ENCODE results near the gene GPATCH2. TPM values are rescaled to one million over a fixed set of nuclear protein-coding genes. Genes with fewer than 3 reads are reported as not detected.

The GPATCH2 gene
- total RNA-seq, 1 donor from 2014 or later, result 10.7 TPM

- no peak overlapping the region for H3K27ac Mint-ChIP-seq
- H3K4me1 Mint-ChIP-seq (ENCODE audit: low read depth), result no peaks in the 10 kb centered on the region
- H3K4me3 Mint-ChIP-seq (ENCODE audit: low read depth), result no peak overlapping the region
- no peaks in the 10 kb centered on the region for H3K36me3 Mint-ChIP-seq (ENCODE audit: low read depth)
- intact Hi-C loops (cut with micrococcal nuclease), result no loop called here
- H3K27me3 Mint-ChIP-seq (ENCODE audit: low read depth), result no peaks in the 10 kb centered on the region
- no peak for DNase-seq (ENCODE audit: low spot score)
- H3K9me3 Mint-ChIP-seq, result no peaks in the 10 kb centered on the region
These were observed 181.5 kb downstream of the GPATCH2 start for GRCh38 chr1:217449370-217449769.

GRCh38 chr1:217443845-217444244, 187.0 kb downstream of the GPATCH2 start:
- H3K36me3 Mint-ChIP-seq (ENCODE audit: low read depth), result no peaks in the 10 kb centered on the region
- H3K4me1 Mint-ChIP-seq (ENCODE audit: low read depth), result no peaks in the 10 kb centered on the region

DNA sequence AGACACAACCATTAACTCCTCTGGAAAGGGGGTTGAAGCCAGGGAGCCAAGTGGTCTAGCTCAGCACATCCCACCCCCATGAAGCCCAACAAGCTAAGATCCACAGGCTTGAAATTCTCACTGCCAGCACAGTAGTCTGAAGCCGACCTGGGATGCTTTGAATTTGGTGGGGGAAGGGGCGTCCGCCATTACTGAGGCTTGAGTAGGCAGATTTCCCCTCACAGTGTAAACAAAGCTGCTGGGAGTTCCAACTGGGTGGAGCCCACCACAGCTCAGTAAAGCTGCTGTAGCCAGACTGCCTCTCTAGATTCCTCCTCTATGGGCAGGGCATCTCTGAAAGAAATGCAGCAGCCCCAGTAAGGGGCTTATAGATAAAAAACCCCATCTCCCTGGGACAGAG, 193.5 kb downstream of the GPATCH2 start:
- DNase-seq (ENCODE audit: low spot score), result no peak
- Mint-ChIP-seq H3K27ac (no peak overlapping the region), H3K27me3 (ENCODE audit: low read depth) (no peaks in the 10 kb centered on the region), H3K4me3 (ENCODE audit: low read depth) (no peak overlapping the region), H3K4me1 (ENCODE audit: low read depth) (no peaks in the 10 kb centered on the region), H3K36me3 (ENCODE audit: low read depth) (no peaks in the 10 kb centered on the region), H3K9me3 (peaks cover 14% of the 10 kb centered on the region)
- intact Hi-C loops (cut with micrococcal nuclease), result no loop called here

More at GRCh38 chr1:217443845-217444244, 187.0 kb downstream of the GPATCH2 start:
- Mint-ChIP-seq H3K27ac (no peak overlapping the region), H3K9me3 (peaks cover 9% of the 10 kb centered on the region), H3K4me3 (ENCODE audit: low read depth) (no peak overlapping the region), H3K27me3 (ENCODE audit: low read depth) (no peaks in the 10 kb centered on the region)
- intact Hi-C loops (cut with micrococcal nuclease), result no loop called here
- no peak for DNase-seq (ENCODE audit: low spot score)

GRCh38 chr1:217435204-217435603, 195.7 kb downstream of the GPATCH2 start:
- Mint-ChIP-seq H3K27me3 (ENCODE audit: low read depth) (no peaks in the 10 kb centered on the region), H3K4me3 (ENCODE audit: low read depth) (no peak overlapping the region), H3K9me3 (peaks cover 14% of the 10 kb centered on the region), H3K36me3 (ENCODE audit: low read depth) (no peaks in the 10 kb centered on the region), H3K4me1 (ENCODE audit: low read depth) (peaks cover 4% of the 10 kb centered on the region), H3K27ac (no peak overlapping the region)
- DNase-seq (ENCODE audit: low spot score), result no peak
- intact Hi-C loops (cut with micrococcal nuclease), result no loop called here

GRCh38 chr1:217433664-217434063, 197.2 kb downstream of the GPATCH2 start:
- Mint-ChIP-seq H3K27me3 (ENCODE audit: low read depth) (no peaks in the 10 kb centered on the region), H3K4me1 (ENCODE audit: low read depth) (peaks cover 4% of the 10 kb centered on the region)

DNA sequence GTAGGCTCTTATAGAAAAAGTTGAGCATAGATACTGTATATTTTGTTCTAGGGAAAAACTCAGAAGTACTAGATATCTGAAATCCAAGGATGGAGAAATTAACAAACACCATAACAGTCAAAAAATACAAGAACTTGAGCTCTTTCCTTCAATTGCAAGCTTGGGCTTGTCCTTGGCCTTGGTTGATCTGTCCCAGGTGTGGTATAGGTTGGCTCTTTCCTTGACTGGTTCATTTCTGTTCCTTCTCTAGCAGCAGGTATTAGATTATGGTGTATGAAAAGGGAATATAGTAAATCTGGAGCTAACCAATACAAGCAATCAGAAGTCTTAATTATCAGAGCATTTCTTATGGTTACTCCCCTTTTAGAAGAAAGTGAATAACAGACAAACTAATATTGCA, 198.6 kb downstream of the GPATCH2 start:
- Mint-ChIP-seq H3K4me3 (ENCODE audit: low read depth) (no peak overlapping the region), H3K9me3 (no peaks in the 10 kb centered on the region), H3K27ac (no peak overlapping the region), H3K4me1 (ENCODE audit: low read depth) (peaks cover 4% of the 10 kb centered on the region), H3K36me3 (ENCODE audit: low read depth) (no peaks in the 10 kb centered on the region), H3K27me3 (ENCODE audit: low read depth) (no peaks in the 10 kb centered on the region)
- DNase-seq (ENCODE audit: low spot score), result no peak
- intact Hi-C loops (cut with micrococcal nuclease), result loop anchor here (5.0 kb wide), 1 partner anchor 315 kb away; no protein-coding TSS in a partner anchor

More at GRCh38 chr1:217433664-217434063, 197.2 kb downstream of the GPATCH2 start:
- DNase-seq (ENCODE audit: low spot score), result no peak
- intact Hi-C loops (cut with micrococcal nuclease), result loop anchor here (5.0 kb wide), 1 partner anchor 314 kb away; no protein-coding TSS in a partner anchor
- Mint-ChIP-seq H3K36me3 (ENCODE audit: low read depth) (no peaks in the 10 kb centered on the region), H3K4me3 (ENCODE audit: low read depth) (no peak overlapping the region), H3K27ac (no peak overlapping the region), H3K9me3 (peaks cover 4% of the 10 kb centered on the region)

- Mint-ChIP-seq H3K9me3 (no peaks in the 10 kb centered on the region), H3K36me3 (ENCODE audit: low read depth) (no peaks in the 10 kb centered on the region), H3K27ac (no peak overlapping the region), H3K4me1 (ENCODE audit: low read depth) (peaks cover 4% of the 10 kb centered on the region), H3K27me3 (ENCODE audit: low read depth) (no peaks in the 10 kb centered on the region), H3K4me3 (ENCODE audit: low read depth) (no peak overlapping the region)
- no peak for DNase-seq (ENCODE audit: low spot score)
- intact Hi-C loops (cut with micrococcal nuclease), result loop anchor here (5.0 kb wide), 1 partner anchor 316 kb away; no protein-coding TSS in a partner anchor
These were observed 199.5 kb downstream of the GPATCH2 start for GRCh38 chr1:217431395-217431794.

DNA sequence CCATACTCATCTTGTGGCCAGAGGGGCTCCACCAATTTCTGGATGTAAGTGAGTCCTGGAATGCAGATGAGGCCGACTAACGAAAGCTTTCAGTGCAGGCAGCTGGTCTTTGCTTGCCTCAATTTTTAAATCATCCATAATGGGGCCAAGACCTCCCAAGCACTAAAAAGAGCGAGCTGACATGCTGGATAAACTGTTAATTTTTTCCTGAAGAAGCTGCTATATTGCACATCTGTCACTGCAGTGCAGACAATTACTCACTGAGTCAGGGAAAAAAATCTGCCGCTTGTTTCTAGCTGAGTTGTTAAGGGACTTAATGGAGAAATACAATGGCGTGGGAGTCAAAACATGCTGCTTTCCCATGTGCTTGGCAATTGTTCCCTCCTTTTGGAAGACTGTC, 205.5 kb downstream of the GPATCH2 start:
- H3K36me3 Mint-ChIP-seq (ENCODE audit: low read depth), result no peaks in the 10 kb centered on the region
- intact Hi-C loops (cut with micrococcal nuclease), result no loop called here
- H3K27ac Mint-ChIP-seq, result no peak overlapping the region
- H3K4me3 Mint-ChIP-seq (ENCODE audit: low read depth), result no peak overlapping the region
- H3K9me3 Mint-ChIP-seq, result no peaks in the 10 kb centered on the region
- no peak for DNase-seq (ENCODE audit: low spot score)
- no peaks in the 10 kb centered on the region for H3K4me1 Mint-ChIP-seq (ENCODE audit: low read depth)
- no peaks in the 10 kb centered on the region for H3K27me3 Mint-ChIP-seq (ENCODE audit: low read depth)

GRCh38 chr1:217419194-217419551, 211.7 kb downstream of the GPATCH2 start:
- Mint-ChIP-seq H3K4me3 (ENCODE audit: low read depth) (no peak overlapping the region), H3K4me1 (ENCODE audit: low read depth) (no peaks in the 10 kb centered on the region), H3K27ac (no peak overlapping the region), H3K27me3 (ENCODE audit: low read depth) (no peaks in the 10 kb centered on the region), H3K9me3 (no peaks in the 10 kb centered on the region), H3K36me3 (ENCODE audit: low read depth) (no peaks in the 10 kb centered on the region)
- no peak for DNase-seq (ENCODE audit: low spot score)
- intact Hi-C loops (cut with micrococcal nuclease), result no loop called here

DNA sequence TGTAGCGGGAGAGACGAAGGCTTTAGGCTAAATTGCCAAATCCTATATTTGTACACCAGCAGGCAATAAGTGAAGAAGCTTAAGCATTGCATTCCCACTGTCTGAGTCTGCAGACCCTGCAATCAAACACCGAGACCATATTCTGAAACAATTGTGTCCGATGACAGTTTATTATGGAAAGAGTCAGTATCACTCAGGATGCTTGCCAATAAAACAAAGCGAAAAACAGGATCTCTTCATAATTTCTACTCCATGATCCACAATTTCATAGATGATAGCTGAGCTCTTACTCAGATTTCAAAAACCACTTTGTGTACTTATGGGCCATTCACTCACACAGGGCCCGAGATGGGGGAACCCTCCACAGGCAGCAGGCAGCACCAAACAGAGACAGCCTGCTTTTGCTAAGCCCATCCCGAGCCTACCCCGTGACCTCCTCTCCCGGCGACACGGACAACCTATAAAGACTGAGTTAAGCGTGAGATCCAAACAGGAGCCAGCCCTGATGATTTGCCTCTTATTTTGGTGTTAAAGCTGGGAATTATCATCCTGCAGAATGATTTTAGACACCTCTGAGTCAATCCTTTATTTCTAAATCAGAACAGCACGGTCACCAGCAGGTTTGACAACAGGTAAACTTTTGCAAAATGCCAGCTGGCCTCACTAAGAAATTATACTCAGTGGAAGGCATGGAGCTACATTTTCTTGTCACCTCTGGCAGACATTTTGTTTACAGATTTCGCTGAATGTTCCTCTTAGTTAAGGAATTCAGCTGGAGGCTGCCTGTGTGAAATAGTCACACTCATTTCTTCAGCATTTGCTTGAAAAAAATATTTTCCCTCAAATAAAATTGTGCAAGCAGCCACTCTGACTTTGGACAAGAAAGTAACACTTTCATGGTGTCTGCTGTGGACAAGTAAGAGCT, 212.4 kb downstream of the GPATCH2 start:
- no peak for DNase-seq (ENCODE audit: low spot score)
- H3K4me3 Mint-ChIP-seq (ENCODE audit: low read depth), result no peak overlapping the region
- intact Hi-C loops (cut with micrococcal nuclease), result no loop called here

GRCh38 chr1:217417363-217417762, 213.5 kb downstream of the GPATCH2 start:
- no peaks in the 10 kb centered on the region for H3K27me3 Mint-ChIP-seq (ENCODE audit: low read depth)
- no peak for DNase-seq (ENCODE audit: low spot score)
- no peak overlapping the region for H3K27ac Mint-ChIP-seq
- H3K4me1 Mint-ChIP-seq (ENCODE audit: low read depth), result no peaks in the 10 kb centered on the region
- H3K36me3 Mint-ChIP-seq (ENCODE audit: low read depth), result no peaks in the 10 kb centered on the region
- no peak overlapping the region for H3K4me3 Mint-ChIP-seq (ENCODE audit: low read depth)
- intact Hi-C loops (cut with micrococcal nuclease), result no loop called here
- no peaks in the 10 kb centered on the region for H3K9me3 Mint-ChIP-seq

More for the DNA sequence above, 212.4 kb downstream of the GPATCH2 start:
- Mint-ChIP-seq H3K9me3 (no peaks in the 10 kb centered on the region), H3K27ac (no peak overlapping the region), H3K36me3 (ENCODE audit: low read depth) (no peaks in the 10 kb centered on the region), H3K27me3 (ENCODE audit: low read depth) (no peaks in the 10 kb centered on the region), H3K4me1 (ENCODE audit: low read depth) (no peaks in the 10 kb centered on the region)

DNA sequence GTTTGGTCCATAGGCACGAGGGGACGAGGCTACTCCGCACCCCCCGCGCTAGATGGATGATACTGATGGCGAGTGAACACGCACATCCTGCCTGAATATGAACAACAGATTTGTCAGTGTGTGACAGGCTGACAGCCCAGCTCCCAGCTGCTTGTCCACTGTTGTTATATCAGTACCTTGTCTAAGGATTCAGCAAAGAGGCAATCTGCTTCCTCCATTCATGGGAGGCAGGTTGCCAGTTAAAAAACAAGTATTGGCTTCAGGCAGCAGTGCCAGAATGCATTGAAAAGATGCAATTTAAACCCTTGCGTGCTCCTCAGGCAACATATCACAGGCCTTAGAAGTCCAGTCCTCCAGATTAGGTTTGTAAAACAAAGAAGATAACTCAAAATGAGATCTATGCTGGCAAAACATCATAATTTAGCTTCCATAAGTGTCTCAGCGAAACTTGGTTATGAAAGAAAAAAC, 223.3 kb downstream of the GPATCH2 start:
- Mint-ChIP-seq H3K4me1 (ENCODE audit: low read depth) (no peaks in the 10 kb centered on the region), H3K27ac (no peak overlapping the region), H3K27me3 (ENCODE audit: low read depth) (no peaks in the 10 kb centered on the region), H3K36me3 (ENCODE audit: low read depth) (no peaks in the 10 kb centered on the region), H3K9me3 (no peaks in the 10 kb centered on the region), H3K4me3 (ENCODE audit: low read depth) (no peak overlapping the region)
- DNase-seq (ENCODE audit: low spot score), result no peak
- intact Hi-C loops (cut with micrococcal nuclease), result no loop called here

DNA sequence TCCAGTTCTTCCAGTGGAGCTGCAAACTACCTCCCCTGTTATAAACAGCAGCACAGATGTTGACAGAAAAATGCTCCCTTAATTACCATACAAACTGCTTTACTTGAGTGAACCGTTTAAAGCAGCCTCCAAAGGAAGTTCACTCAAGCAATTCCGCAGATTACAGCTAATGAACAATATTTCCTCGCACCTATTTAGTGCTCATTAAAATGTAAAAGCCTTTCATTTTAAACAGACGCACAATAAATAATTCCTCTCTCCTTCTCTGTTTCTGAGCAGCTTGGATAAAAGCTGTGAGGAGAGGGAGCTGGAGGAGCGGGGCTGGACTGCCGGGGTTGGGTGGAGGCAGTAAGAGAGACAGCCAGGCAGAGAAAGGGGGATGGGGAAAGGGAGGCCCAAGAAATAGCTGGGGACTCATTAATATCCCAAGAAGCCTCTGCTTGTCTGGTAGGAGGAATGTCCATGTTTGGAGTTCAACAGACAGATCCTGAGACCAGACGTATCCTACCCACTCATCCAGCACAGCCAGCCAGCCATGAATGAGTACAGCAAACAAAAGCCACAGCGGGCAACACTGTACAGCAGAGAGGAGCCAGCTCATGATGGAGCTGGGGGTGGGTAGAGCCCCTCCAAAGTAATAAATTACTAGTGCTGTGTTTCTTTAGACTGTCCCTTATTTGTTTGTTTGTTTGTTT, 227.7 kb downstream of the GPATCH2 start:
- Mint-ChIP-seq H3K36me3 (ENCODE audit: low read depth) (no peaks in the 10 kb centered on the region), H3K4me1 (ENCODE audit: low read depth) (no peaks in the 10 kb centered on the region), H3K4me3 (ENCODE audit: low read depth) (no peak overlapping the region), H3K9me3 (no peaks in the 10 kb centered on the region), H3K27ac (no peak overlapping the region), H3K27me3 (ENCODE audit: low read depth) (no peaks in the 10 kb centered on the region)
- no peak for DNase-seq (ENCODE audit: low spot score)
- intact Hi-C loops (cut with micrococcal nuclease), result no loop called here

Data from activated T-helper 2 cell treated with anti-CD3 and anti-CD28 coated beads, Interferon-gamma antibody, Interleukin-2, Interleukin-4, amounts not matched to agents 10 μg/mL and 5 μg/mL and 100 μg/mL, durations not matched to agents 14 hours and 24 hours and 36 hours (primary cell).